HEK293T (cell line): ENCODE data around the gene FUNDC2.

Experiments used
- CTCF ChIA-PET: fragments of 350-600 bp; formaldehyde crosslinking; extraction: SDS; loops from one replicate; lab custom pipeline; 2021; ENCODE audit warnings: antibody characterized with exemption, inconsistent platforms; lab: Yijun Ruan, JAX
- POLR2A ChIA-PET: fragments of 350-600 bp; formaldehyde crosslinking; extraction: SDS; loops from one replicate; lab custom pipeline; 2020; ENCODE audit warnings: antibody characterized with exemption, inconsistent platforms; lab: Yijun Ruan, JAX
- DNase-seq: peaks from one replicate; pipeline ENCODE4 v3.0.0; 2012; ENCODE audit warnings: mixed read lengths; ENCODE audit errors: extremely low spot score
- ARNT ChIP-seq: fragments of 450-650 bp; IDR thresholded peaks from 2 replicates; pipeline ENCODE4 v1.6.1; 2017; ENCODE audit warnings: mild to moderate bottlenecking
- BHLHE40 ChIP-seq: fragments of 450-650 bp; IDR thresholded peaks from 2 replicates; pipeline ENCODE4 v1.6.1; 2016; ENCODE audit warnings: mild to moderate bottlenecking, moderate library complexity, borderline replicate concordance
- CTBP1 ChIP-seq: fragments of 450-650 bp; IDR thresholded peaks from 2 replicates; pipeline ENCODE4 v1.6.1; 2016; ENCODE audit warnings: borderline replicate concordance
- ELF4 ChIP-seq: fragments of 450-650 bp; IDR thresholded peaks from 2 replicates; pipeline ENCODE4 v1.6.1; 2017; ENCODE audit warnings: antibody characterized with exemption
- FOXA1 ChIP-seq: fragments of 450-650 bp; IDR thresholded peaks from 2 replicates; pipeline ENCODE4 v1.6.1; 2016; ENCODE audit warnings: mild to moderate bottlenecking
- FOXK2 ChIP-seq: fragments of 450-650 bp; IDR thresholded peaks from 2 replicates; pipeline ENCODE4 v1.6.1; 2016; ENCODE audit warnings: mild to moderate bottlenecking
- FOXM1 ChIP-seq: fragments of 450-650 bp; IDR thresholded peaks from 2 replicates; pipeline ENCODE4 v1.6.1; 2017; ENCODE audit warnings: mild to moderate bottlenecking, borderline replicate concordance
- HDGF ChIP-seq: fragments of 450-650 bp; IDR thresholded peaks from 2 replicates; pipeline ENCODE4 v1.6.1; 2017; ENCODE audit warnings: antibody characterized with exemption, borderline replicate concordance
- L3MBTL2 ChIP-seq: fragments of 450-650 bp; conservative IDR thresholded peaks from 2 replicates; pipeline ENCODE4 v1.6.1; 2016; ENCODE audit warnings: mild to moderate bottlenecking
- LEF1 ChIP-seq: fragments of 450-650 bp; IDR thresholded peaks from 2 replicates; pipeline ENCODE4 v1.6.1; 2017; ENCODE audit warnings: mild to moderate bottlenecking, borderline replicate concordance
- NFRKB ChIP-seq: fragments of 450-650 bp; IDR thresholded peaks from 2 replicates; pipeline ENCODE4 v1.6.1; 2016; ENCODE audit warnings: mild to moderate bottlenecking, moderate library complexity
- SP1 ChIP-seq: fragments of 450-650 bp; IDR thresholded peaks from 2 replicates; pipeline ENCODE4 v1.6.1; 2017
- SUZ12 ChIP-seq: fragments of 450-650 bp; IDR thresholded peaks from 2 replicates; pipeline ENCODE4 v1.6.1; 2016; ENCODE audit warnings: mild to moderate bottlenecking
- TARDBP ChIP-seq: fragments of 450-650 bp; IDR thresholded peaks from 2 replicates; pipeline ENCODE4 v1.6.1; 2016
- ZNF384 ChIP-seq: fragments of 450-650 bp; IDR thresholded peaks from 2 replicates; pipeline ENCODE4 v1.6.1; 2016
- TF ChIP-seq, protein P1 (sequence below): fragments of 450-650 bp; IDR thresholded peaks from 2 replicates; pipeline ENCODE4 v1.6.1; 2016

The FUNDC2 gene

DNA sequence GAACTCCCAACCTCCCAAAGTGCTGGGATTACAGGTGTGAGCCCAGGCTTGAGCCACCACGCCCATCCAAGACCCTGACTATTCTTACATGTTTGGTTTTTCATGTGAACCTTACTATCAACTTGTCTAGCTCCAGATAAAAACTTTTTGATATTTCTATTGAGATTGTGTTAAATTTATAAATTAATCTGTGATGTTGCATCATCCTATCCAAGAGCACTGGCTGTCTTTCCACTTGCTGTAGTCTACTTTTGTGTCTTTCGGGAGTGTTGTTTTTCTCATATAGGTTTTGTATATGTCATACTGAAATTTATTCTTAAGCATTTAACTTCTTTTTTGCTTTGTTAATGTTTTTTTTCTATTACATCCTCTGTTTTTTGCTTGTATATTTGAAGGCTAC lies 79.3 kb downstream of the FUNDC2 start:
- TF ChIP-seq CTBP1 = no peak
- TF ChIP-seq L3MBTL2 = no peak
- no peak for TF ChIP-seq LEF1
- no peak for TF ChIP-seq BHLHE40
- TF ChIP-seq, protein P1, sequence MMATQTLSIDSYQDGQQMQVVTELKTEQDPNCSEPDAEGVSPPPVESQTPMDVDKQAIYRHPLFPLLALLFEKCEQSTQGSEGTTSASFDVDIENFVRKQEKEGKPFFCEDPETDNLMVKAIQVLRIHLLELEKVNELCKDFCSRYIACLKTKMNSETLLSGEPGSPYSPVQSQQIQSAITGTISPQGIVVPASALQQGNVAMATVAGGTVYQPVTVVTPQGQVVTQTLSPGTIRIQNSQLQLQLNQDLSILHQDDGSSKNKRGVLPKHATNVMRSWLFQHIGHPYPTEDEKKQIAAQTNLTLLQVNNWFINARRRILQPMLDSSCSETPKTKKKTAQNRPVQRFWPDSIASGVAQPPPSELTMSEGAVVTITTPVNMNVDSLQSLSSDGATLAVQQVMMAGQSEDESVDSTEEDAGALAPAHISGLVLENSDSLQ = no peak
- TF ChIP-seq FOXA1 = no peak
- no peak for TF ChIP-seq ELF4
- no peak for TF ChIP-seq TARDBP
- TF ChIP-seq ZNF384 = no peak
- no peak for TF ChIP-seq ARNT
- no peak for TF ChIP-seq HDGF
- no peak for TF ChIP-seq FOXM1
- CTCF ChIA-PET = no interaction called here
- POLR2A ChIA-PET = no interaction called here
- no peak for DNase-seq

DNA sequence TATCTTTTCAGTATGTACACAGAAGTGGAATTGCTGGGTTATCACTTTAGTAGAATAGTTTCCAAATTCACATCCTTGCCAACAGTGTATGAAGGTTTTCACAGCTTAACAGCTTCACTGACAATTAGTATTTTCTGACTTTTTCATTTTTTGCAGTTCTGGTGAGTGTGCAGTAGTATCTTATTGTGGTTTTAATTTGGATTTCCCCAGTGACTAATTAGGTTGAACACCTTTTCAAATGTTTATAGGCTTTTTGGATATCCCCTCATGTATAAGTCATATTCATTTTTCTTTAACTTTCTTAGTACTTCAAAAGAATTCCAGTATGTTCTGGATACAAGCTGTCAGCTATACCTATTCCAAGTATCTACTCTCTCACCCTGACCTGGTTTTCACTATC lies 81.8 kb downstream of the FUNDC2 start:
- no peak for TF ChIP-seq HDGF
- TF ChIP-seq, protein P1 = no peak
- no peak for TF ChIP-seq SP1
- no peak for TF ChIP-seq CTBP1
- no peak for TF ChIP-seq SUZ12
- no peak for TF ChIP-seq FOXM1
- TF ChIP-seq ZNF384 = no peak
- TF ChIP-seq FOXA1 = no peak
- no peak for TF ChIP-seq ELF4
- no peak for TF ChIP-seq FOXK2
- TF ChIP-seq ARNT = no peak
- TF ChIP-seq LEF1 = no peak
- TF ChIP-seq BHLHE40 = no peak
- TF ChIP-seq TARDBP = no peak
- TF ChIP-seq L3MBTL2 = no peak
- no peak for TF ChIP-seq NFRKB
- POLR2A ChIA-PET = no interaction called here
- DNase-seq = no peak
- CTCF ChIA-PET = no interaction called here
